OCI-LY3 (cell line): ENCODE measurements around the gene C10orf90.

Source experiments
- EZH2phosphoT487 ChIP-seq: fragments of 200-600 bp; shearing (Covaris generic); IDR thresholded peaks from 2 replicates; pipeline ENCODE4 v1.6.1; 2018; ENCODE audit warnings: antibody characterized with exemption, mixed run types, low read depth
- TF ChIP-seq, protein P1 (sequence below): fragments of 200-600, 300-600 bp; sonication (generic); IDR thresholded peaks from 2 replicates; pipeline ENCODE4 v1.5.1; 2014; ENCODE audit warnings: antibody characterized with exemption, low read length, low read depth

DNA sequence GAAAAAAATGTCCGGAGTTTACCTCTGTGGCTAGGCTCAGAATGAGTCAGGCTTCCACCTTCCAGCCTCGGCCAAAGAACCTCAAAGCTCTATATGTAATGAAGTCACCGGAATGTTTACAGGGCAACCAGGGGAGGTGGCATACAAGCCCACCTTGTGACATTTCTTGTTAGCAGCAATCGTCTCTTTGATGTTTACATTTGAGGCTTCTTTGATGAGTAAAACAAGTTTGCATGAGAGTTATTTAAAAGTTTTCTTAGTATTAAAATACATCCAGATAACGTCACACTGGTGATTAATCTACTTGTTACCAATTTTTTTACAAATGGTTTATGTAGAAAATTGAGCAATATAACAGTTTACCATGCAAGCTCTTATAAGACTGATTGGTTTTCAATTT lies 149.1 kb downstream of the C10orf90 start:
- TF ChIP-seq, protein P1, sequence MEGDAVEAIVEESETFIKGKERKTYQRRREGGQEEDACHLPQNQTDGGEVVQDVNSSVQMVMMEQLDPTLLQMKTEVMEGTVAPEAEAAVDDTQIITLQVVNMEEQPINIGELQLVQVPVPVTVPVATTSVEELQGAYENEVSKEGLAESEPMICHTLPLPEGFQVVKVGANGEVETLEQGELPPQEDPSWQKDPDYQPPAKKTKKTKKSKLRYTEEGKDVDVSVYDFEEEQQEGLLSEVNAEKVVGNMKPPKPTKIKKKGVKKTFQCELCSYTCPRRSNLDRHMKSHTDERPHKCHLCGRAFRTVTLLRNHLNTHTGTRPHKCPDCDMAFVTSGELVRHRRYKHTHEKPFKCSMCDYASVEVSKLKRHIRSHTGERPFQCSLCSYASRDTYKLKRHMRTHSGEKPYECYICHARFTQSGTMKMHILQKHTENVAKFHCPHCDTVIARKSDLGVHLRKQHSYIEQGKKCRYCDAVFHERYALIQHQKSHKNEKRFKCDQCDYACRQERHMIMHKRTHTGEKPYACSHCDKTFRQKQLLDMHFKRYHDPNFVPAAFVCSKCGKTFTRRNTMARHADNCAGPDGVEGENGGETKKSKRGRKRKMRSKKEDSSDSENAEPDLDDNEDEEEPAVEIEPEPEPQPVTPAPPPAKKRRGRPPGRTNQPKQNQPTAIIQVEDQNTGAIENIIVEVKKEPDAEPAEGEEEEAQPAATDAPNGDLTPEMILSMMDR = no peak
- TF ChIP-seq EZH2phosphoT487 = no peak
